Activated CD4-positive, CD25-positive, alpha-beta regulatory T cell treated with anti-CD3 and anti-CD28 coated beads, Interleukin-2, amount 50 U/mL, for 72 hours (primary cell): ENCODE measurements around the gene TPSB2.
"Not testable (repeated sequence)": the region's sequence is repeated elsewhere in the genome, so short reads cannot be mapped to it uniquely, and the experiment has no call there.

Source experiments
- DNase-seq: peaks from one replicate; pipeline ENCODE4 v3.0.0; 2021

Gene TPSB2

DNA sequence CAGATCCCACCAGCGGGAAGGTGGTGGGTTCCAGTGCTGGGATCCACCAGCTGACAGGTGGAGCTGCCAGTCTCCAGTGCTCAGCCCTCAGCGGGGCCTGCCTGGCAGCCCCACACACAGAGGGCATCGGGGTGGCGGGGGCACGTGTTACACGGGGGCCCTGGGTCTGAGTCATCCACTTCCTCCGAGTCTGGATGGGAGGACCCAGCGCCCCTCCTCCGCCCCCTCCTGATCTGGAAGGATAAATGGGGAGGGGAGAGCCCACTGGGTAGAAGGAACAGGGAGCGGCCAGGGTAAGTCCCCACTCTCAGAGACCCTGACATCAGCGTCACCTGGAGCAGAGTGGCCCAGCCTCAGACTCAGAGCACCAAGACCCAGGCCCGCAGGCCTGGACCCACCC, 10.5 kb upstream of the TPSB2 start, which contains the start of gene TPSAB1:
TSS of gene TPSAB1 (plus strand) at position 270 of the 400 bp plus-strand sequence. CDS start 234 bp downstream, outside the sequence.
- DNase-seq = not testable (repeated sequence)

GRCh38 chr16:1239575-1239974, 9.6 kb upstream of the TPSB2 start:
- DNase-seq = not testable (repeated sequence)

- DNase-seq = not testable (repeated sequence)
Measured at GRCh38 chr16:1238909-1239308, 8.9 kb upstream of the TPSB2 start.

- DNase-seq = no peak
Measured at GRCh38 chr16:1237990-1238389, 8.0 kb upstream of the TPSB2 start.

DNA sequence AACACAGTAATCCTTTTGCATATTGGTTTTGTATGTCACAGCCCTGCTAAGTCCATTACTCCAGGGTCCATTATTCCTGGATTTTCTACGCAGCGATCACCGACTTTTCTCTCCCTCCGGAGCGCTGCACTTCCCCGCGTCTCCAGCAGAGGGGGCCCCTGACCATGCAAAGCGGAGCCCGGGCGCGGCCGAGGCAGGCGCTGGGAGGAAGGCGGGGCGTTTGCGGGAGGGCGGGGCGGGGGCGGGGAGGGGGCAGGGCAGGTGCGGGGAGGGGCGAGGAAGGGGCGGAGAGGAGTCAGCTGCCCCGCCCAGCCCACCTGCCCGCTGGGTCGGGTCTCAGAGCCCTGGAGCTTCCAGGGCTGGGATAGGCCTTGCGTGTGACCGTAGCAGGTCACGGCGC, 6.7 kb upstream of the TPSB2 start:
- not testable (repeated sequence) for DNase-seq

GRCh38 chr16:1232049-1232748, 2.2 kb upstream of the TPSB2 start:
- not testable (repeated sequence) for DNase-seq

GRCh38 chr16:1231301-1231700, 1.3 kb upstream of the TPSB2 start:
- DNase-seq = not testable (repeated sequence)

- DNase-seq = not testable (repeated sequence)
Measured at GRCh38 chr16:1230471-1231212, 658 bp upstream of the TPSB2 start.

GRCh38 chr16:1229476-1229875, 508 bp downstream of the TPSB2 start:
- DNase-seq = not testable (repeated sequence)

- not testable (repeated sequence) for DNase-seq
Measured at GRCh38 chr16:1228227-1228626, 1.8 kb downstream of the TPSB2 start.

- DNase-seq = not testable (repeated sequence)
Measured at GRCh38 chr16:1226692-1227091, 3.3 kb downstream of the TPSB2 start.

DNA sequence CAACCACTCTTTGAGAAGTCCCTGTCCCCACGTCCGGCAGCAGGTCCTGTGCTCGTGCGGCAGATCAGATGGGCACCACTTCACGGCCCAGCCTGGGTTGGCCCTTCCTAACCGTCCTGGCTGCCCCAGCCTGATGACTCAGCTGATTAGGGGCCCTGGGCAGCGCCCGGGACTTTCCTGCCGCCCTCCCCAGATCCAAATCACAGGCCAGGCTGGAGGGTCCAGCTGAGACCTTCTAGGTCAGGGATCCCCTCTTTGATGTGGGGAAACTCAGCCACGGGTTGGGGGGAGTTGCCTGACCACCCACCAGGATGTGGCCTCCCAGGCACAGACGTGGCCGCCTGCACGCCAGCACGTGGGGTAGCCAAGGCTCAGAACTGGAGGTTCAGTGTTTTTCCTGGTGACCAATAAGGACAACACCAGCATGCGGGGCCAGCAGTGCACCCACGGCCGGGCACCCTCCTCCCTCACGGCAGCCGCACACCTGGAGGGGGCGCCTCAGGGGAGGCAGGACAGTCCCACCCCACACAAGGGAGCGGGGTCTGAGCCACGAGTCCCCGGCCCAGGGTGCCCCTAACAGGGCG, 4.2 kb downstream of the TPSB2 start:
- DNase-seq = not testable (repeated sequence)

DNA sequence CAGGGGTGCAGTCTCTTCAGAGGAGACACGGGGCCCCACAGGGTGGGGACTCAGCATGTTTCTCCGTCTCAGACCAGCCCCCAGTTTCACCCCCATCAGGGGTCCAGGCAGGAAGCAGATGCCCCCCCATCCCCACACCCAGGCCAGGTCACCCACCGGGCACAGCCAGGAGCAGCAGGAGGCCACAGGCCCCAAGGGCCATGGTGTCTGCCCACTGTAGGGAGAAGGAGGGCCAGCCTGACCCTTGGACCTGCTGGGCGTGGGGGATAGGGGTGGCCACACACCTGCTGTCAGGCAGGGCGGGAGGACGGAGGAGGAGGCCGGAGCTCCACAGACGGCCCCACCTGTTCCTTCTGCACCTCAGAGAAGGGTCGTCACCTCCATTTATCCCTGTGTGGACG, 4.9 kb downstream of the TPSB2 start, which contains the start of gene TPSG1:
TSS of gene TPSG1 (minus strand) at position 218 of the 401 bp plus-strand sequence. CDS start at position 202, 16 bp downstream.
- DNase-seq = no peak

GRCh38 chr16:1224558-1224957, 5.4 kb downstream of the TPSB2 start:
- no peak for DNase-seq

DNA sequence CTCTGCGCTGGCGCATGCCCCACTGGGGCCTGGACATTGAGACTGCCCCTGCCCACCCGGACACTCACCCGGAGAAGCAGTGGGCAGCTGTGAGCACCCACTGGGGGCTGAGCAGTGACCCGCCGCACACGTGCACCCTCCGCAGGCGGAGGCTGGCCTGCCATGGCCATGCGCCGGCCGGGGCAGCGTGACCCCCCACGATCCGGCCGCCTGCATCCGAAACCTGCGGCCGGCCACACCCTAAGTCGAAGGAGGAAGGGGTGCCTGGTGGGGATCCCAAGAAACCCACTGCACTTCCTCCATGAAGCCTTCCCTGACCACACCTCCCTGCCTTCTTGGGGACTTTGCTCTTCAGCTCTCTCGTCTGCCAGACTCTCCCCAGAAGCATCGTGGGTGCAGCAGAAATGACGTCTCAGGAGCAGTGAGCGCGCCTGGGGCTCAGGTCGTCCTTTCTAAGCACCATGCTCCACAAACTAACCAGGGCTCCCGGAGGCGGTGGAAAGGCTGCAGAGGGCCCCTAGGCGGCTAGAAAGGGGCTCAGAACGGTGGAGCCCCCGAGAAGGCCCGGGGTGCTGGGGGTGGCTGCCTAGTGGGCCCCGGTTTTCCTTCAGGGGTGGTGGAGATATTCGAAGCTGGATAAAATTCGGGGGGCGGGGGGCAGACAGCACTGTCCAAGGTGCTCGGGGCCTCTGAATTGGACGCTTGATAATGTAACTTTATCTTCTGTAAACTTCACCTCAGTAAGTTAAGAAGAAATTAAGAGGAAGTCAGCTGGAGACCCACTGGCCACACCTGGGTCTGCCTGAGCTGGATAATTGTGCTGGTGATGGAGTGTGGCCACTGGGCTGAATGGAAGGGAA, 6.4 kb downstream of the TPSB2 start:
- no peak for DNase-seq

GRCh38 chr16:1222553-1223354, 7.2 kb downstream of the TPSB2 start:
- no peak for DNase-seq

DNA sequence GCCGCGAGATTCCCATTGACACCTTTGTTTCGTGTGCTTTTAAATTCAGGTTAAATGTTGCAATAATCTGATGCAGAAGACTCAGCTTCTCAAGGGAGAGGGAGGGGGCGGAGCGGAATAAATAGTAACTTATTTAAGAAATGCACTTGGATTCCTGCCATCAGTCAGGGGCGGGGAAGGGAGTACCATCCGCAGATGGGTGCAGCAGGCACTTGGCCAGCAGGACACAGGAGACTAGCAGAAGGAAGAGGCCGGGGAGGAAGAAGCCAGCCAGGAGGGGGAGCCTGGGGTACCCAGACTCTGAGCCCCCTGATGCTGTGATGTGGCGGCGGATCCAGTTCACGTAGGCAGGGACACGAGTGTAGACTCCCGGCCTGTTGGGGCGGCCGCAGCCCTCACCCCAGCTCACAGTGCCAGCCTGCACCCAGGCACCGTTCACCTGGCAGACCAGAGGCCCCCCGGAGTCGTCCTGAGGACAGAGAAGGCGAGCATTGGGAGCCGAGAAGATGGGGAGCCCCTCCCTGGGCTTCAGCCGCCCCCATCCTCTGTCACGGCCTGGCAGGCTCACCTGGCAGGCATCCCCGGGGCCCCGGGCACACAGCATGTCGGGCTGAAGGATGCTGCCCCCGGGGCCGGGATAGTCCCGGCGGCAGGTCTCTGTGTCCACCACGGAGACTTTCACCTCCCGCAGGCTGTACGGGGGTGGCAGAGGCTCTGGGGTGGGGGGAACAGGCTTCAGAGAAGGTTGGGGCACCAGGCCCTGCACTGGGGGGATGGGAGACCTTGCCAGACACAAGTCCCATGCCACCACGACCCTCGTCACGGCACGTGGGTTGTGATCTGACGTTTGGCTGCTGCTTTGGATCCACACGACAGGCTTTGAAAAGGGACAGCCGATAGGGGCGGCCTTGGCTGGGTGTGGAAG, 8.1 kb downstream of the TPSB2 start:
- no peak for DNase-seq

DNA sequence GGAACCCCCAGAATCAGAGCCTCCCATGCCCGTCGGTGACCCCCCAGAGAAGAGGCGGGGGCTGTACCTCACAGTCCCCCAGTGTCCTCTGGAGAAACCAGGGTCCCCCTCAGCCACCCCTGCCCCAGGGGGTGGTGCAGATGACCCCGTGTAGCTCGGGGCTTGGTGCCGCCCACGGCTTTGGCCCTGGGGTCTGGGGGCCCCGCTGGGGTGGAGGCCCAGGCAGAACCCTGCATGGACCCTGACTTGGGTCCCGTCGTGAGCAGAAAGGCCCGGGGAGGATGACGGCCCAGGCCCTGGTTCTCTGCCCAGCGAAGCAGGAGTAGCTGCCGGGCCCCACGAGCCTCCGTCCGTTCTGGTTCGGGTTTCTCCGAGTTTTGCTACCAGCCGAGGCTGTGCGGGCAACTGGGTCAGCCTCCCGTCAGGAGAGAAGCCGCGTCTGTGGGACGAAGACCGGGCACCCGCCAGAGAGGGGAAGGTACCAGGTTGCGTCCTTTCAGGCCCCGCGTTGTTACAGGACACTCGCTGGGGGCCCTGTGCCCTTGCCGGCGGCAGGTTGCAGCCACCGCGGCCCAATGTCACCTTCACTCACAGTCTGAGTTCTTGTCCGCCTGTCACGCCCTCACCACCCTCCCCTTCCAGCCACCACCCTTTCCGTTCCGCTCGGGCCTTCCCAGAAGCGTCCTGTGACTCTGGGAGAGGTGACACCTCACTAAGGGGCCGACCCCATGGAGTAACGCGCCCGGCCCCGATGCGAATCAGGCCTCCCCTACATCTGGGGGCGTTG, 8.9 kb downstream of the TPSB2 start:
- no peak for DNase-seq

GRCh38 chr16:1220098-1220728, 9.8 kb downstream of the TPSB2 start:
- DNase-seq = no peak
